OCI-LY7 (cell line): ENCODE measurements around the gene TRIM14.

Experiments
- EZH2phosphoT487 ChIP-seq: fragments of 200-600 bp; sonication (generic); IDR thresholded peaks from 2 replicates; pipeline ENCODE4 v1.6.1; 2018; ENCODE audit warnings: low read depth, borderline replicate concordance, mild to moderate bottlenecking, mixed run types, antibody characterized with exemption, low read length, moderate library complexity, mixed read lengths
- TF ChIP-seq, protein P1 (sequence below): fragments of 200-600 bp; sonication (generic); conservative IDR thresholded peaks from 2 replicates; pipeline ENCODE4 v1.5.1; 2014; ENCODE audit warnings: mild to moderate bottlenecking, antibody characterized with exemption, low read length, moderate library complexity, mixed read lengths

DNA sequence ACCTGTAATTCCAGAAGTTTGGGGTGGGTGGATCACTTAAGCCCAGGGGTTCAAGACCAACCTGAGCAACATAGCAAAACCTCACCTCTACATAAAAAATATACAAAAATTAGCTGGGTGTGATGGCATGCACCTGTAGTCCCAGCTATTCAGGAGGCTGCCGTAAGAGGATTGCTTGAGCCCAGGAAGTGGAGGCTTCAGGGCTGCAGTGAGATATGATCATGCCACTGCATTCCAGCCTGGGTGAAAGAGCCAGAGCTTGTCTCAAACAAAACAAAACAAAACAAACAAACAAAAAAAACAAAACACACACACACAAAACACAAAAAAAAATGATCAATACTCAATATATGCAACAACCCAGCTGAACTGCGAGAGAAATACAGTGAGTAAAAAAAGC lies 29.5 kb upstream of the TRIM14 start:
- no peak for TF ChIP-seq EZH2phosphoT487
- TF ChIP-seq, protein P1, sequence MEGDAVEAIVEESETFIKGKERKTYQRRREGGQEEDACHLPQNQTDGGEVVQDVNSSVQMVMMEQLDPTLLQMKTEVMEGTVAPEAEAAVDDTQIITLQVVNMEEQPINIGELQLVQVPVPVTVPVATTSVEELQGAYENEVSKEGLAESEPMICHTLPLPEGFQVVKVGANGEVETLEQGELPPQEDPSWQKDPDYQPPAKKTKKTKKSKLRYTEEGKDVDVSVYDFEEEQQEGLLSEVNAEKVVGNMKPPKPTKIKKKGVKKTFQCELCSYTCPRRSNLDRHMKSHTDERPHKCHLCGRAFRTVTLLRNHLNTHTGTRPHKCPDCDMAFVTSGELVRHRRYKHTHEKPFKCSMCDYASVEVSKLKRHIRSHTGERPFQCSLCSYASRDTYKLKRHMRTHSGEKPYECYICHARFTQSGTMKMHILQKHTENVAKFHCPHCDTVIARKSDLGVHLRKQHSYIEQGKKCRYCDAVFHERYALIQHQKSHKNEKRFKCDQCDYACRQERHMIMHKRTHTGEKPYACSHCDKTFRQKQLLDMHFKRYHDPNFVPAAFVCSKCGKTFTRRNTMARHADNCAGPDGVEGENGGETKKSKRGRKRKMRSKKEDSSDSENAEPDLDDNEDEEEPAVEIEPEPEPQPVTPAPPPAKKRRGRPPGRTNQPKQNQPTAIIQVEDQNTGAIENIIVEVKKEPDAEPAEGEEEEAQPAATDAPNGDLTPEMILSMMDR, result no peak
